Measurements from ENCODE around the gene B4GALT6.

The B4GALT6 gene

DNA sequence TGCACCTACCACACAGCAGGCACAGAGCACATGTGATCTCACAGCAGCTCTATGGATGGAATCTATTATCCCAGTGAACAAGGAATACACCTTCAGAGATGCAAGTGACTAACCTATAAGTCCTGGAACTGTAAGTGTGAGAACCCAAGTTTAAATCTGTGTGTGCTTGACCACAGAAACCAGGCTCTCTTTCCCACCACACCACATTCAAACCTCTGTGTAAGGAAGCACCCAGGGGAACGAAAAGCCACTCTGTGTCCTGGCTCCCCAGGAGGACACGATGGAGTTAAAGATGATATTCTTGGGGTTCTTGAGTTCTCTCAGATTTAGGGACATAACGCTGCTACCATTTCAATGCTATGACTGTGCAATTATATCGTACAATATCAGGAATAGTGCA is 53.8 kb downstream of the B4GALT6 start:
- DNase-seq: no peak

DNA sequence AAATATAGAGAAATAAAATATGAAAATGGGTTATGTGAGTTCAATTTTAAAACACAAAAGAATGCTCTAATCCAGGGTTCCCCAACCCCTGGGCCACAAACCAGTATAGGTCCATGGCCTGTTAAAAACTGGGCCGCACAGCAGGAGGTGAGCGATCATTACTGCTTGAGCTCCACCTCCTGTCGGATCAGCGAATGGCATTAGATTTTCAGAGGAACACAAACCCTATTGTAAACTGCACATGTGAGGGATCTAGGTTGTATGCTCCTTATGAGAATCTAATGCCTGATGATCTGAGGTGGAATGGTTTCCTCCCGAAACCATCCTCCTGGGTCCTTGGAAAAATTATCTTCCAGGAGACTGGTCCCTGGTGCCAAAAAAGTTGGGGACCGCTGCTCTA is 58.0 kb downstream of the B4GALT6 start:
- no peak for DNase-seq

- DNase-seq: no peak
Measured at GRCh38 chr18:31624892-31625640, 59.3 kb downstream of the B4GALT6 start.

DNA sequence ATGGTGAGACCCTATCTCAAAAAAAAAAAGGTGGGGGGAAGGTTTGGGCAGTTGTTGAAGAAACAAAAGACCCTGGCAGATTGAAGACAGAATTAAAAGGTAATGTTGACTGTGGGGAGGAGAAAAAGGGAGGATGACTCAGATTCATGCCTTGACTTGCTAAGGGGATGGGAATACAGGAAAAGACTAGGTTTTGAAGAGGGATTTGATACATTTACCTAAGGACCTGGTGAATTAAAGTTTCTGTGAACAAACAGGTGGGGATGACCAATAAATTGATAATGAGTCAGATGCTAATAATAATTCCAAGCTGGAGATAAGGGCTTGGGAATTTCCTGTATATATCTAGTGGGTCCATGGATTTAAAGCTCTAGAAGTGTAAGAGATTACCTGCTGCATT is 65.1 kb downstream of the B4GALT6 start:
- DNase-seq: no peak

DNA sequence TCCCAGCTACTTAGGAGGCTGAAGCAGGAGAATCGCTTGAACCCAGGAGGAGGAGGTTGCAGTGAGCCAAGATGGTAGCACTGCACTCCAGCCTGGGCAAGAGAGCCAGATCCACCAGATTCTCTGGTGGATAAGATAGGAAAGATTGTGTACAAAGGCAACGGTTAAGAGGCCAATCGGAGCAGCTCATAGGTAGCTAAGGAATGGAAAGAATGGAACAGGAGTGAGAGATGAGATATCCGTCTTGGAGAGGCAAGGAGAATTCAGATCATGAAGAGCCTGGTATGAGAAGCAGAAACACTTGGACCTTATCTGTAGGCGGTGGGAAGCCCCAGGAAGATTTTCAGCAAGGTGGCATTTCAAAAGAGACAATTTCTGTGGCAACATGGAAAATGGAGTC is 65.6 kb downstream of the B4GALT6 start:
- DNase-seq: no peak

- no peak for DNase-seq
Measured at GRCh38 chr18:31617031-31617717, 67.2 kb downstream of the B4GALT6 start.

DNA sequence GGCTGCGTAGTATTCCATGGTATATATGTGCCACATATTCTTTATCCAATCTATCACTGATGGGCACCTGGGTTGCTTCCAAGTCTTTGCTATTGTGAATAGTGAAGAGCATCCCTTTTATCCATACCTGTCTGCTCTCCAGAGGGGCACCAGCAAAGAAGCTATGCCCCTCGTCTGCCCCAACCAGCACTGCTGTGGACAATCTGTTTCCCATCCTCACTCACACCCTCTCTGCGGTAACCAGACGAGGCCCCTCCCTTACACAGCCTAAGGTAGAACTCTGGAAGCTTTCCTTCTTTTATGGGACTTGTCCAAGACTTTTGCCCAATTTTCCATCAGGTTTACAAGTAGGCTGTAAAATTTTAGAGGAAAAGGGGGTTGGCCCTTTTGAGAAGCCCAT is 67.8 kb downstream of the B4GALT6 start:
- no peak for DNase-seq

DNA sequence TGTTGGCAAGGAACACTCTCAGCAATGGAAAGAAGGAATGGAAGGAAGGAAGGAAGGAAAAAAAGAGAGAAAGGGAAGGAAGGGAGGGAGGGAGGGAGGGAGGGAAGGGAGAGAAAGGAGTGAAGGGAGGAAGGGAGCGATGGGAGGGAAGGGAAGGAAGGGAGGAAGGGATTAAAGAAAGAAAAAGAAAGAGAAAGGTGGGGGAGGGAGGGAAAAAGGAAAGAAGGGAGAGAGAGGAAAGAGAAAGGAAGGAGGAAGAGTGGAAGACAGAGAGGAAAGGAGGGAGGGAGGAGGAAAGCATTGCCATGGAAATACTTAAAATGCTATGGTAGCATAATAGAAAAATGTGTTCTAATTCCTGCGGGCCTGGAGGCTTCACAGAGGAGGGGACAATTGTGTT is 70.3 kb downstream of the B4GALT6 start:
- DNase-seq: no peak

GRCh38 chr18:31612124-31612523 is 72.3 kb downstream of the B4GALT6 start:
- no peak for DNase-seq

GRCh38 chr18:31611511-31611910 is 72.9 kb downstream of the B4GALT6 start:
- DNase-seq: no peak

GRCh38 chr18:31610286-31611205 is 73.8 kb downstream of the B4GALT6 start:
- no peak for DNase-seq

DNA sequence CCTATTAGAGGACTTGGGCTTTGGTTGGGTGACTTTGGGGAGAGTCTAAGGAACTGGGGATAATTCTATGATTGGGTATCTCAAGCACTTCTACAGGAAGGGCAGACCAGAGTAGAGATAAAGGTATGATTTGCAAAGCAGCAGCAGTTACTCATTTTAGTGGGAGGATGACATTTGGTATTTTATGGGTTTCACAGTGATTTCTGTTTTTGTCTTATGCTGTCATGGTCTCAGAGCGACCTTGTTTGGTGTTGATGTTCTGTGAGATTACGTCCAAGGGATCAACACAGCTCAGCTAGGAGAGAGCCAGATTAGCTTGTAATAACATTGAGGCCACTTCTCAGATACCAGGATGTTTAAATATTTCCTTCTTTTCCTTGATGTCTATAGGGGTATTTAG is 74.5 kb downstream of the B4GALT6 start:
- no peak for DNase-seq

GRCh38 chr18:31607384-31607783 is 77.0 kb downstream of the B4GALT6 start:
- DNase-seq: no peak

DNA sequence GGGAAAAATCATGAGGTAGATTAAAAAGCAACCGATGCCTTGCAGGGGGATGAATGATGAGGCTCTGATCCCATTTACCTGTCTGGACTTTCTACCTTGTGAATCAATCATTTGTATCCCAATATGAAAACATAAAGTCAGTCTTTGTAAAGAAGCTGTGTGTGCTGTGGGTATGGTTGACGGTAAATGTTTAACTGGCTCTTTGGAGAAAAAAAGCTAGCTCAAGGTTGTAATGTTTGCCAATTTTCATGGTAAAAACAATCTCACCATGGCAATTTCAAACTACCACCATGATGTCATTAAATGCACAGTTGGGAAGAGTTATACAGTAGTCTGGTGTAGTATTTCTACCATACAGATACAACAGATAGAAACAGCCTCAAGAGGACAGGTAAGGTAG is 78.1 kb downstream of the B4GALT6 start:
- DNase-seq: no peak

GRCh38 chr18:31603315-31603714 is 81.1 kb downstream of the B4GALT6 start:
- DNase-seq: no peak

DNA sequence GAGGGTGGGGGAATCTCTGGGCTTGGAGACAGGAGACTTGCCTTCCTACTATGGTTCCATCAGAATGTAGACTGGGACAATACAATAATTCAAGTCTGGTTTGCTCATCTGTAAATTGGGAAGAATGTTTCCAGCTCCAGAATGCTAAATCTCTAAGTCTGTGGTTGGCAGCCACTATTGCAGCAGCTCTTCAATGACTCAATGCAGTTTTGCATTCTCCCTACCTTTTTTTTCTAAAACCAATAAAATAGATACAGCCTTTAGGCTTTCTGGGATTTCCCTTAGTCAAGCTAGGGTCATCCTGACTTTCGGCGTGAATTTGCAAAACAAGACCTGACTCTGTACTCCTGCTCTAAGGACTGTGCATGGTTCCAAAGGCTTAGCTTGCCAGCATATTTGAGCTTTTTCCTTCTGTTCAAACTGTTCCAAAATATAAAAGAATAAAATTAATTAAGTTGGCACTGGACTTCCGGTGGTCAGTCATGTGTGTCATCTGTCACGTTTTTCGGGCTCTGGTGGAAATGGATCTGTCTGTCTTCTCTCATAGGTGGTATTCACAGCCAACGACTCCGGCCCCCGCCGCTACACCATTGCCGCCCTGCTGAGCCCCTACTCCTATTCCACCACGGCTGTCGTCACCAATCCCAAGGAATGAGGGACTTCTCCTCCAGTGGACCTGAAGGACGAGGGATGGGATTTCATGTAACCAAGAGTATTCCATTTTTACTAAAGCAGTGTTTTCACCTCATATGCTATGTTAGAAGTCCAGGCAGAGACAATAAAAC is 86.2 kb downstream of the B4GALT6 start:
- no peak for DNase-seq

- no peak for DNase-seq
Measured at GRCh38 chr18:31596081-31596872, 88.1 kb downstream of the B4GALT6 start.

GRCh38 chr18:31595121-31595771 is 89.1 kb downstream of the B4GALT6 start:
- no peak for DNase-seq

- no peak for DNase-seq
Measured at GRCh38 chr18:31592506-31593157, 91.7 kb downstream of the B4GALT6 start.

DNA sequence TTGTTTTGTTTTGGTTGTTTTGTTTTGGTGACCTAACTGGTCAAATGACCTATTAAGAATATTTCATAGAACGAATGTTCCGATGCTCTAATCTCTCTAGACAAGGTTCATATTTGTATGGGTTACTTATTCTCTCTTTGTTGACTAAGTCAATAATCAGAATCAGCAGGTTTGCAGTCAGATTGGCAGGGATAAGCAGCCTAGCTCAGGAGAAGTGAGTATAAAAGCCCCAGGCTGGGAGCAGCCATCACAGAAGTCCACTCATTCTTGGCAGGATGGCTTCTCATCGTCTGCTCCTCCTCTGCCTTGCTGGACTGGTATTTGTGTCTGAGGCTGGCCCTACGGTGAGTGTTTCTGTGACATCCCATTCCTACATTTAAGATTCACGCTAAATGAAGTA is 92.8 kb downstream of the B4GALT6 start, which contains the start of gene TTR:
Gene TTR, plus strand, starts transcription at position 250 of the 400 bp plus-strand sequence. Its CDS starts 26 bp downstream, at position 276.
- DNase-seq: no peak

DNA sequence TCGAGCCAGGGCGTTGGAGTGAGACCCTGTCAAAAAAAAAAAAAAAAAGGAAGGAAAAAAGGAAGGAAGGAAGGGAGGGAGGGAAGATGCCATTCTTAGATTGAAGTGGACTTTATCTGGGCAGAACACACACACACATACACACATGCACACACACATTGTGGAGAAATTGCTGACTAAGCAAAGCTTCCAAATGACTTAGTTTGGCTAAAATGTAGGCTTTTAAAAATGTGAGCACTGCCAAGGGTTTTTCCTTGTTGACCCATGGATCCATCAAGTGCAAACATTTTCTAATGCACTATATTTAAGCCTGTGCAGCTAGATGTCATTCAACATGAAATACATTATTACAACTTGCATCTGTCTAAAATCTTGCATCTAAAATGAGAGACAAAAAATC is 93.3 kb downstream of the B4GALT6 start:
- DNase-seq: no peak

Measured in CD4-positive, alpha-beta T cell treated with Interleukin-17A for 4 hours (primary cell).